GM19397 (cell line): ENCODE measurements around the gene PRLHR.

Experiments used
- ATAC-seq: cut with Tn5 transposase; IDR thresholded peaks from one replicate; pipeline ENCODE4 v1.9.1; 2021; ENCODE audit warnings: mild to moderate bottlenecking, moderate library complexity; ENCODE audit not compliant: unreplicated experiment

Gene PRLHR

DNA sequence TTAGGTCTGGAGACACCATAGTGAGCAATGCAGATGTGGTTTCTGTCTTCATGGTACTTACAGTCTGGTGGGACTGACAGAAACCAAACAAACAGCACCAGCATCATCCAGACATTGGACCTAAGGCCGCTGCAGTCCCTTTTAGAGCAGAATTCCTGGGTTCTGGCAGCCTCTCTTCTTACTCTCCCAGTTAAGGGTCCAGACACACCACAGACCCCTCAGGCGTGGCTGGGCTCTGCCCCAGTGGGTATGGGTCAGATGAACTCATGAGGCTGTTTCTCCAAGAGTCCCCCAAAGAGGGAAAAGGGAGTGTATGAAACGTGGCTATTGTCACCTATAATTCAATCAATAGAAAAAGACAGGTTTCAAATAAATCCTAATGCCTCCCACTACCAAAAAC, 31.3 kb downstream of the PRLHR start:
- ATAC-seq = no peak

GRCh38 chr10:118563373-118563890, 32.0 kb downstream of the PRLHR start:
- no peak for ATAC-seq

- no peak for ATAC-seq
Measured at GRCh38 chr10:118562851-118563250, 32.6 kb downstream of the PRLHR start.

DNA sequence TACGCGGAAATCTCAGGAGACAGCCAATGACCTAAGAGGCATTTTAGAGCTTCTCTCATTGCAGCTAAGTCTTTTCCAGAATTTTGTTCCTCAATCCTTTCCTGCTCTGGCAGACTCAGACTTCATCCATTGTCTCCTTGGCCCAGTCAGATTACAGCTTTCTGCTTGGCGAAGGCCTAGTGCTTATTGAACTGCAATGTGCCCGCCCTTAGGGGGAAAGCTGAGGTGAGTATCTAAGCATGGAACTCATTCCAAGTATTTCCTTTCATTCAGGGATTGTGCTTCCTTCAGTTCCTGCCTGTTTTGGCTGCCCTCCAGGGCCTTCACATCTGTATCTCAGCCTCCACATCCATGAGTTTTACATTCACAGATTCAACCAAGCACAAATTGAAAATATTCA, 37.5 kb downstream of the PRLHR start:
- ATAC-seq = no peak

GRCh38 chr10:118551535-118552100, 43.8 kb downstream of the PRLHR start:
- ATAC-seq = no peak

- ATAC-seq = no peak
Measured at GRCh38 chr10:118547282-118547681, 48.2 kb downstream of the PRLHR start.

DNA sequence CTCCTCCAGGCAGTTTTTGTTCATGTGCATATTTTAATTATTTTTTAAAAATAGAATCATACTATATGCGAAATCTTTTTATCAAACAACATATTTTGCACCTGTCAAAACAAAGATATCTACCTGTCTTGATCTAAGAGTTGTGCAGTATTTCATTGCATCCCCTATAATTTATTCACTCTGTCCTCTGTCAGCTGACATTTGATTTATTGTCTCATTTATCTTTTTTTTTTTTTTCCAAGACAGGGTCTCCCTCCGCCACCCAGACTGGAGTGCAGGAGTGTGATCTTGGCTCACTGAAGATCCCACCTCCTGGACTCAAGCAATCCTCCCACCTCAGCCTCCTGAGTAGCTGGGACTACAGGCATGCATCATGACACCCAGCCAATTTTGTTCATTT, 49.0 kb downstream of the PRLHR start:
- no peak for ATAC-seq

DNA sequence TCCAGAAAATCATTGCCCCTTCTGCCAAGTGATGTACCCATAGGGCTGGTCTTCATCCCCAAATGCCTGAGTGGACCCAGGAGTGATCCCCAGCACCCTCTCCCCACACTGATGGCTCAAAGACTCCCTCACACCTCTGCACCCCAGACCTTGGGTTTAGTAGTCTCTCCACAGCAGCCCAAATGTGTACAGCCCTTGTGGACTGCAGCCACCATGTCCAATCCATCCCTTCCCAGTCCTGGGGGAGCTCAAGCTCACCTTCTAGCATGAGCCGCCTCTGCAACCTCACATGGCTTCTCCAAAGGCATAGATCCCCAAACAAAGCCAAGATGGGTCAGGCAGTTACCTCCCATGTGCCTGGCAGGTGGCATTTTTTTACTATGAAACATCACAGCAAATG, 50.1 kb downstream of the PRLHR start:
- ATAC-seq = no peak

DNA sequence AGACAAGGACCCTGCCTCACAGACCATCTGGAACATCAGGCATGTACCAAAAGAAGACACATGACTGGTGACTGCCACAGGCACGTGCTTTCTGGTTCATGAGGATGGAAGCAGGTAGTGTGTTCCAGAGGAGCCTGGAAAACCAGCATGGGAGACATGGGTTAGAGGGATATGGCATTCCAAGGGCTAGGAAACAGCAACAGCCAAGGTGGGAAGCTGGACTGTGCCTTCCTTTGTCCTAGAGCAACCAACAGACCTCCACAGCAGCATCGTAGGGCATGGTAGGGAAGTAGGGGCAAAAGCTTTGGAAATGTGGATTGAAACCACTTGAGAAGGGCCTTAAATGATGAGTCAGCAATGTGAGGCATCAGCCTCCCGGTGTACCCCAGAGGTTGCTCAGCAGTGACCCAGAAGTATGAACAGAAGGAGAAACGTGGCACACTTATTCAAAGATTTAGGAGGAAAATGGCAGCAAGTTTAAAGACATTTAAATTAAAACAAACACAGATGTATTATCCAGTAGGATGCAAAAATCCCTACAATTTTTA, 51.0 kb downstream of the PRLHR start:
- ATAC-seq = no peak

- peak; percentile 63 for ATAC-seq
Measured at GRCh38 chr10:118543714-118544400, 51.6 kb downstream of the PRLHR start.

DNA sequence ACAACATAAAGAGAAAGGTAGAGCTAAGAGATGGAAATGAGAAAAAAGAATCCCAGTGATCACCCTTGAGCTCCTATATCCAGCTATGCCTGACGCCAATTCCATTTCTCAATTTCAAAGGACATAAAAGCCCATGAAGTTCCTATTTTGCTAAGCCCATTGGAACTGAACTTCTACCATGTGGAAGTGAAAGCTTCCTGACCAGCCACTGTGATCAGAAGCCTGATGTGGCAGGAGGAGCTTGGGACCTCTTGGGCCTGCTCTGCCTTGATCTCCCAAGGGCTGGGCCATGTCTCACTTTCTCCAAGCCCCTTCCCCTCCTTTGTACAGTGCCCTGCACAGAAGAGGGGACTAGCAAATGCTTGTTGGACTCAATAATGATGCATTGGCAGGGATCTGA, 52.7 kb downstream of the PRLHR start:
- no peak for ATAC-seq

DNA sequence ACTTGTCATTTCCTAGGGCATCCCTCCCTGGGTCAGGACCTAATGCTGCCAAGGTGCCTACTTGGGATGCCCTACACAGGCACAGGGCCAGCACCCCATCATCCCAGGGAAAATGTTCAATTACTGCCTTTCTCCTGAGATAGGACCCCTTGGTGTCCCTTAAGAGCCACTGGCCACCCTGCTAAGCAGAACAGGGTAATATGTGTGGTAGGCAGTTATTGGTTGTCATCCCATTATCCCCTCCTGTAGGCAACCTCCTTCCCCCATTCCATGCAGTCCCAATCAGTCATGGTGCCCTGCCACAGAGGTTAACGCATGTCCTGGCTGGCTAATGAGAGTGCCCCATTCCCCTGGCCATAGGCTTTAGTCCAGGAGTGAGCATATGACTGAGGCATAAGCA, 53.2 kb downstream of the PRLHR start:
- ATAC-seq = no peak

- ATAC-seq = no peak
Measured at GRCh38 chr10:118541718-118542117, 53.7 kb downstream of the PRLHR start.
